Stimulated activated naive B cell treated with anti-CD40 and anti-IgM and Interleukin-4, amounts not matched to agents 10 μg/mL and 1 μg/mL and 100 μg/mL, for 72 hours (primary cell): ENCODE measurements around the gene POLR3H.
A peak's percentile ranks its signal among the peaks of the same experiment; 100 is the strongest.

Experiments
- ATAC-seq, 2 donors: fragments of 150-1000 bp; cut with Tn5 transposase; replicated peaks; 2 replicates each; pipeline ENCODE4 v1.10.0; 2021; ENCODE audit warnings: moderate library complexity in 1 of 2
- DNase-seq: peaks from one replicate; pipeline ENCODE4 v3.0.0; 2021
- H3K27ac Mint-ChIP-seq: one replicate; pipeline ENCODE4 v1.8.0; 2022; ENCODE audit warnings: mild to moderate bottlenecking, mixed read lengths
- H3K27me3 Mint-ChIP-seq, 2 donors: one replicate each; pipeline ENCODE4 v1.8.0; 2022; ENCODE audit warnings: mixed read lengths in 2 of 2
- H3K36me3 Mint-ChIP-seq, 2 donors: one replicate each; pipeline ENCODE4 v1.8.0; 2022; ENCODE audit warnings: mixed read lengths in 2 of 2, mild to moderate bottlenecking in 1 of 2
- H3K4me1 Mint-ChIP-seq, 2 donors: one replicate each; pipeline ENCODE4 v1.8.0; 2022; ENCODE audit warnings: mixed read lengths in 2 of 2, mild to moderate bottlenecking in 1 of 2
- H3K4me3 Mint-ChIP-seq, 2 donors: one replicate each; pipeline ENCODE4 v1.8.0; 2022; ENCODE audit warnings: mild to moderate bottlenecking in 2 of 2, mixed read lengths in 2 of 2, moderate library complexity in 1 of 2
- H3K9me3 Mint-ChIP-seq, 2 donors: one replicate each; pipeline ENCODE4 v1.8.0; 2022; ENCODE audit warnings: mixed read lengths in 2 of 2, mild to moderate bottlenecking in 1 of 2

POLR3H gene

DNA sequence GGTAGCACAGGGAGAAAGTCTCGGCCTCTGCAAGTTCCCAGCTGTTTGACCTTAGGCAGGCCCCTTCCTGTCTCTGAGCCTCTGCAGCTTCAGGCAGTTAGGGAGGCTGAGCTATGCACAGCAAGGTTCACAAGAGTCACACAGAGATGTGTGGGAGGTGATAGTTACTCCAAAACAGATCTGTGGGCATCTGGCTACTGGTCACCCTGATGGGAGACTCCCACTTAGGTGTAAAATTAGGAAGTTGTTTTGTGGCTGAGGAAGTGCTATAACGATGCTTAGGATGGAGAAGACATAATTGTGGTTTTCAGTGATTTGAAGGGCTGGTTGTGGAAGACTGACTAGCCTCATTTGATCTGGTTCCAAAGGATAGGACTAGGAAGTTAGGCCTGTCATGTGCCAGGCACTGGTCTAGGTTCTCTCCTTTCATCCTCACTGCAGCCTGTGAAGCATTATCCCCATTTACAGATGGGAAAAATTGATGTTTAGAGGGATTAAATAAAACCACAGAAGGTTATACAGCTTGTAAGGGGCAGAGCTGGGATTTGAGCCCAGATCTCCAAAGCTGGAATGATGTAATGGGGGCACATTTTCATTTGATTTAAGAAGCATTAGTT, 61.8 kb downstream of the POLR3H start:
- peaks cover 70 to 93% of the 10 kb centered on the region in 2 donors for H3K4me1 Mint-ChIP-seq
- H3K27me3 Mint-ChIP-seq, result no peaks in the 10 kb centered on the region
- DNase-seq (no peak), ATAC-seq (no peak)
- peaks cover 22 to 55% of the 10 kb centered on the region in 2 donors for H3K36me3 Mint-ChIP-seq
- H3K9me3 Mint-ChIP-seq, result no peaks in the 10 kb centered on the region
- H3K4me3 Mint-ChIP-seq, result peak overlapping the region; percentile 35 to 57
- H3K27ac Mint-ChIP-seq, result peak overlapping the region; percentile 98

DNA sequence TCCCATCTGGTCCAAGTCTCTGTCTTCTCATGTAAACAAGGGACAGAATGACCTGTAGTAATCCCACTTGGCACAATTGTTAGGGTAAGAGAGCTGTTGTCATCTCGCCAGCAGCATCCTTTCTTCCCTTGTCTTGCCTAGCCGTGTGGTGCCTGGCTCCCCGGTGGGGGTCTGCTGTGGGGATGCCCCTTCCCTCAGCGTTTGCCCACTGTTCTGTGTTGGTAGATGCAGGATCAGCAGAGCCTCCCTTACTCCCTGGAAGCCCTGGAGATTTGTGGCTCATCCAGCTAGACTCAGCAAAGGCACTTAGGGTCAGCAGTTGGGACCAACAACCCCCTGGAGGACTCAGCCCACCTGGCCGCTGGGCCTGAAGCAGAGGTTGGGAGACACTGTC, 62.3 kb downstream of the POLR3H start:
- peaks cover 19 to 53% of the 10 kb centered on the region in 2 donors for H3K36me3 Mint-ChIP-seq
- H3K27ac Mint-ChIP-seq, result peak overlapping the region; percentile 98
- H3K9me3 Mint-ChIP-seq, result no peaks in the 10 kb centered on the region
- peaks cover 66 to 91% of the 10 kb centered on the region in 2 donors for H3K4me1 Mint-ChIP-seq
- H3K4me3 Mint-ChIP-seq, result peak overlapping the region; percentile 35 to 57
- DNase-seq (no peak), ATAC-seq (no peak)
- no peaks in the 10 kb centered on the region for H3K27me3 Mint-ChIP-seq

DNA sequence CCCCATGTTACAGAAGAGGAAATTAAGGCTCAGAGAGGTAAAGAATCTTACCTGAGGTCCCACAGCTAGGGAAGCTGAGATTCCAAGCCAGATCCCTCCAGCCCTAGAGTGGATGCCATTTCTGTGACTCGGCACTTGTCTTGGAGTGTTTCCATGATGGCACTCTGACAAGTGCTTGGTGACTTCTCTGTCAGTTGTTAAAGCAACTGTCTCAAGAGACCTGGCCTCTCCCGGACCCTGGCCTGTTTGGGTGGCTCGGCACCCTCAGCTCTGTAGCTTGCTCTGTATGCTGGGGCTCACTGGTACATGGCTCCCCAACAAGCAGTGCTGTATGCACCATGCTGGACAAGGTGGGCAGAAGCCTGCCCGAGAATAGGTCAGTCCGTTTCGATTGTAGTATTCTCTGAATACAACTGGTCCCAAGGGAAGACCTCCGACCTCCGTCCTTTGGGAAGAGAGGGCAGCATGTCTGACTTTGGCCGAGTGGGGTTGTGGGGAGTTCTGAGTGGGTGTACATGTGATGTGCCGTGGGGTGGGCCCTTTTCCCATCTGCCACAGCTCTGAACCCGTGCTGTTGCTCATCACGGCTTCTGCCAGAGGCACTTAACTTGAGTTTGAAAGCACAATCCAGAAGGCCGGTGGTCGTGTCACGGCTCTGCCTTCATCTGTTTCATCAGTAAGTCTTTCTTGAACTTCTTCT, 63.0 kb downstream of the POLR3H start:
- Mint-ChIP-seq H3K27me3 (no peaks in the 10 kb centered on the region), H3K36me3 (peaks cover 21 to 52% of the 10 kb centered on the region in 2 donors), H3K4me1 (peaks cover 66 to 90% of the 10 kb centered on the region in 2 donors), H3K4me3 (peak overlapping the region; percentile 35 to 57), H3K27ac (peak overlapping the region; percentile 98), H3K9me3 (no peaks in the 10 kb centered on the region)
- no peak for ATAC-seq
- DNase-seq, result no peak

DNA sequence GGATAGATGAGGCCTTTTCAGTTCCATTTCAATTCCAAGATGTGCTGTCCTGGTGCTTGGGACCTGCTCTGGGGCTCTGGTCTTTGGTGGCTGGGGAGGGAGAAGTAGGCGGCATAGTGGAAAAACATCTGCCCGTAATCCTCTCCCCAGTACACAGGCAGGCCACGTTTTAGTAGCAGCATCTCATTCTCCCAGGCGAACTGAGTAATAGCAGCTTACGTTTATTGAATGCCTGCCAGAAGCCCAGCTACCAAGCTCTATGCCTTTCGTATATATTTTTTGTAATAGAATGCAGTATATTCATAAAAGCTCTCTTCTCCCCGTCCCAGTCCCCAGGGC, 63.9 kb downstream of the POLR3H start:
- Mint-ChIP-seq H3K4me3 (peak overlapping the region; percentile 55 to 76), H3K4me1 (peaks cover 63 to 90% of the 10 kb centered on the region in 2 donors), H3K36me3 (peaks cover 21 to 49% of the 10 kb centered on the region in 2 donors), H3K27ac (peak overlapping the region; percentile 98), H3K9me3 (no peaks in the 10 kb centered on the region), H3K27me3 (no peaks in the 10 kb centered on the region)
- DNase-seq (no peak), ATAC-seq (no peak)

DNA sequence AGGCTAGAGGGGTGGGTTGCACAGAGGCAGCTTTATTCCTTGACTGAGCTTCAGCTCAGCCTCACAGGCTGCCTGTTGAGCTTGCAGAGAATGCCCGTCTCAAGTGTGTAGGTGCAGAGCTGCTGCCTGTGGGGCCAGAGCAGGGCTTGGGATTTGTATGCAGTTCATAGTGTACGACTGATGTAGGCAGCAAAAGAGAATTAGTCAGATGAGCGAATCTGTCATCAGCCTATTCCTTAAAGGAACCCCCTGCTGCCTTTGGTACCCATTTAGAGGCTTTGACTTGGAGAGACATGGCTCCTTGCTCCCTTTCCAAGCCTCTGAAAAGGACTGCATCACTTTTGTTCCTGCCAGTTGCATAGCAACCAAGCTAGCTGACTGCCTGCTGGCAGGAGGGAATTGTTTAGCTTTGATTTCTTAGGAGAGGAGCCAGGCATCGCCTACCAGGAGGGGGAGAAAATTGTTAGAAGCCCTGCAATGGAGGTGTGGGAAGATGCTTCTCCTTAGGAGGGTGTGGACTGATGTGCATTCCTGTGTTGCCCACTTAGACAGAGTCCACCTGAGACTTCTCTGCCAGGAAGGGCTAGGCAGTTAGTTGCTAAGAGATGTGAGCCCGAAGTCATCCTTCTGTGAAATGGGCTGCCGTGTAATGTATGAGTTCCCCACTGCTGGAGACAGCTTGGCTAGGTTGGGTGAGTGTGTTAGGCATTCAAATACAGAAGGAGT, 64.4 kb downstream of the POLR3H start:
- H3K27me3 Mint-ChIP-seq, result no peaks in the 10 kb centered on the region
- no peak for ATAC-seq
- peaks cover 62 to 89% of the 10 kb centered on the region in 2 donors for H3K4me1 Mint-ChIP-seq
- H3K9me3 Mint-ChIP-seq, result no peaks in the 10 kb centered on the region
- DNase-seq, result no peak
- peak overlapping the region; percentile 71 to 76 for H3K4me3 Mint-ChIP-seq
- H3K36me3 Mint-ChIP-seq, result peaks cover 23 to 46% of the 10 kb centered on the region in 2 donors
- peak overlapping the region; percentile 98 for H3K27ac Mint-ChIP-seq

DNA sequence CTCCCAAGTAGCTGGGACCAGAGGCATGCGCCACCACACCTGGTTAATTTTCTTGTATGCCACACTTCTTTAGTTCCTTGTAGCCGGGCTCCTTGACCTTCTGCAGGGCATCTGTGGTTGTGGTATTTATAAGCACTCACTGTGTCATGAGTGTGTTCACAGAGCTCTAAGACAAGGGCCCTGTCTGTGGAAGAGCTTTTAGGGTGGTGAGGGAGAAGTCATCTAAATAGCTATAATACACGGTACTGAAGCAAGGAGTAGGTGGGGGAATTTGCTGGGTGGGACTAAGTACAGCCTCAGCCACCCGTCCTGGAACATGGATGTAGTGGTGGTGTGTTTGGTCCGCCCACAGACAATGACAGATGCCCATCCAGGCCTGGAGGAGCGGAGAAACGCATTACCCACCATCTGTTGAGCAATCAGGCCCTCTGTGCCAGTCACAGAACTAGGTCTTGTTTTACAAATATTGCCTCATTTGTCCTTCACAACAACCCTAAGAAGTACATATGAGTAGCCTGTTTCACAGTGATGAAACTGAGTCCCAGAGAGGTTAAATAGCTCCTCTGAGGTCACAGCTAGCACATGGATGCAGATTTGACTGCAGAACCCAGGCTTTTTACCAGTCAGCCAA, 65.3 kb downstream of the POLR3H start:
- Mint-ChIP-seq H3K4me1 (peaks cover 62 to 93% of the 10 kb centered on the region in 2 donors), H3K9me3 (no peaks in the 10 kb centered on the region), H3K4me3 (peak overlapping the region; percentile 60 to 71), H3K36me3 (peaks cover 24 to 46% of the 10 kb centered on the region in 2 donors), H3K27me3 (no peaks in the 10 kb centered on the region), H3K27ac (peak overlapping the region; percentile 98)
- DNase-seq (peak; percentile 83), ATAC-seq (peak; percentile 85 to 88)

DNA sequence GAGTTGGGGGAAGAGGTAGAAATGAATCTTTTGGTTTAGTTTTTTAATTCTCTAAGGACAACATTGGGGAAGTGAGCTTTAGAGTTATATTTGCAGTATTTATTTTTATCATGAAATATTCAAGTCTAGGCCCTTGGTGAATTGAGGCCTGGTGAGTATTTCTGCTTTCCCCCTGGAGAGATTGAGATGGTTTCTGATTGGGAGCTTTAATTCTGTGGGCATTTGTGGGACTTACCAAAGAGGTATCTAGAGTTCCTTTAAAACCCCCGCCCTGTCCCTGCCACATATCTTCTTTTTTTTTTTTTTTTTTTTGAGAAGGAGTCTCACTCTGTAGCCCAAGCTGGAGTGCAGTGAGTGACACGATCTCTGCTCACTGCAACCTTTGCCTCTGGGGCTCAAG, 65.8 kb downstream of the POLR3H start:
- H3K36me3 Mint-ChIP-seq, result peaks cover 26 to 47% of the 10 kb centered on the region in 2 donors
- ATAC-seq (peak; percentile 61 to 64), DNase-seq (no peak)
- H3K27ac Mint-ChIP-seq, result peak overlapping the region; percentile 98
- no peaks in the 10 kb centered on the region for H3K27me3 Mint-ChIP-seq
- H3K4me3 Mint-ChIP-seq, result peak overlapping the region; percentile 60 to 71
- H3K4me1 Mint-ChIP-seq, result peaks cover 64 to 93% of the 10 kb centered on the region in 2 donors
- no peaks in the 10 kb centered on the region for H3K9me3 Mint-ChIP-seq
